GM18526 (cell line): ENCODE results near the gene MED13L.

Experiments
- POLR2A ChIP-seq: IDR thresholded peaks from 3 replicates; pipeline ENCODE4 v1.6.1; 2011; ENCODE audit not compliant: insufficient read length; ENCODE audit errors: extremely low read depth

The MED13L gene

DNA sequence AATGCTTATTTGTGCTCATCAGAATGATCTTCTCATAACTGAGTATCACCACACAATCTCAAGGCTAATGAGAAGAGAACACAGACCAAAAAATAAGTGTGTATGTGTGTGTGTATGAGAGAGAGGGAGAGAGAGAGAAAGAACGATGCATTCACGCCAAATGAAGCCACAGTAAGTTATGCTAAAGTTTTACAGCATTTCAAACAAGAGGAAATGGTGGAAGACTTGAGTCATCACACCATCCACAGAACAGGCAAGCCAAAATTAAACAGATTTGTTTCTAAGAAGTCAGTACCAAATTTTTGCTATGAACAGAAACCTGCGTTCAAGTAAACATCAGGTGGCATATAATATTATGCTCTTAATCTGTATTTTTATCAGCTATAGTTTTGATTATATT lies 141.2 kb downstream of the MED13L start:
- no peak for TF ChIP-seq POLR2A

GRCh38 chr12:116135209-116135930 lies 142.1 kb downstream of the MED13L start:
- TF ChIP-seq POLR2A: no peak

DNA sequence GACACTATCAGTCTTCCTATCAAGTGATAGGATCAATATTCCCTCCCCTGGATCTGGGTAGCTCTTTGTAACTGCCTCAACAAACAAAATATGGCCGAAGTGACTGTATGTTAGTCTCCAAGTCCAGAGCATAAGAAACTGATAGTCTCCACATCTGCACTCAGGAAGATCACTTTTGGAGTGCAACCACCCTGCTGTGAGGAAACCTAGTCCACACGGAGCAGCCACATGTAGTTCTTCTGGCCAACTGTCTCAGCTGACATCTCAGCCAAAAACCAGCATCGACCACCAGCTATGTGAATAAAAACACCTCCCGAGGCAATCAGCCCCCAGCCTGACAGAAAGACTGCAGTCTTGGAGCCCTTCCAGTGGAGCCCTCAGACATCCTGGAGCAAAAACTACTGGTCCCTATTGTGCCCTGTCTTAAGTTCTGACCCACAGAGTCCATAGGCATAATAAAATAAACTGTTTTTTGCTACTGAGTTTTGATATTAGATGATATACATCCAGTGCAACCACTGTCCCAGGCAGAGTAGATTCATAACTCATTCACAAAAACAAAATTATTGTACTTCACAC lies 143.8 kb downstream of the MED13L start:
- TF ChIP-seq POLR2A: no peak

DNA sequence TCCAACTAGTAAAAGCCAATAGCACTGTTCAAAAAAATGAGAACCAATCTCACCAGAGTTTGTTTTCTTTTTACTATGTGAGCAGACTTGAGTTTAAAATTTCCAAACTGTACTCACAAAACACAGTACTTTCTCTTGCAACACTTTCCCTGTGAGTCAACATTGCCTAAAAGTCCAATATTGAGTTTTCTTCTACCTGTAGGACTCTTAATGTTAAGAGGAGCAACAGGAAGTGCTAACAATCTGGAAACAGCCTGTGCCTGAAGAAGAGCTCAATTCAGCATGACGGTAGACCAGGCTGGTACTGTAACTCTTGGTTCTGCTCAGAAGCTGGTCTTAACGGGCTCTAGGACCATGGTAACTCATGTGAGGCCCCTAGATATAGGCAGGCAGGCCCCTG lies 144.3 kb downstream of the MED13L start:
- no peak for TF ChIP-seq POLR2A

GRCh38 chr12:116131176-116131575 lies 146.3 kb downstream of the MED13L start:
- no peak for TF ChIP-seq POLR2A

DNA sequence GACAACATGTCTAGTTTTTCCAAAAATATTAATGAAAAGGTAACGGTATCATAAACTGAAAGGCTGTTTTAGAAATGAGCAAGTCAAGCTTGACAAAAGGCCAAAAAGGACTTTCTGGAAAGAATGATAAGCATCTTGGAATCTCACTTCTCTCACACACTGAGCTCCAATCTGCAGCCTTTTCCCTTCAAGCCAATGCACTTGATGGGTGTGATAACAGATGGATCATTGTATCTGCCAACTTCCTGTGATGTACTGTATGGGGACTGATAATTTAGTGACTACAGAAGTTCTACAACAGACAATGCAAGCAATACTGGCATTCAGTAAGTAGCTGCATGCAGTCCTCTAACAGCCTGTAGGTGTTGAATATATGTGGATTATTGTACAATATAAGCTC lies 147.1 kb downstream of the MED13L start:
- no peak for TF ChIP-seq POLR2A

DNA sequence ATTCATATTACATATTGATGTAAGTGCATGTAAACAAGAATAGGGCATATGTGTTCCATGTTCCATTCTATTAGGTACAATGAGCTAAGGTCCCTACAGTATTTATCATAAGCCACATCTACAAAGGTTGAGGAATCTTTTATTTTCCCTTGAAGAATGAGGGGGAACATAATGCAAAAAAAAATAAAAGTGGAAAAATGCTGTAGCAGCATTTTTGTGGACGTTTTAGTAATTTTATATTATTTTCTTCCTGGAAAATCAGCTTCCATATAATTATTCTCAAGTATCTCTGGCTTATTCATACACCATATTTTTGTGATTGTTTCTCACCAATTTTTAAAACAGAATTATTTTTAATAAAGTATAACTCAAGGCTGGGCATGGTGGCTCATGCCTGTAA lies 148.7 kb downstream of the MED13L start:
- TF ChIP-seq POLR2A: no peak

GRCh38 chr12:116127859-116128258 lies 149.6 kb downstream of the MED13L start:
- no peak for TF ChIP-seq POLR2A

DNA sequence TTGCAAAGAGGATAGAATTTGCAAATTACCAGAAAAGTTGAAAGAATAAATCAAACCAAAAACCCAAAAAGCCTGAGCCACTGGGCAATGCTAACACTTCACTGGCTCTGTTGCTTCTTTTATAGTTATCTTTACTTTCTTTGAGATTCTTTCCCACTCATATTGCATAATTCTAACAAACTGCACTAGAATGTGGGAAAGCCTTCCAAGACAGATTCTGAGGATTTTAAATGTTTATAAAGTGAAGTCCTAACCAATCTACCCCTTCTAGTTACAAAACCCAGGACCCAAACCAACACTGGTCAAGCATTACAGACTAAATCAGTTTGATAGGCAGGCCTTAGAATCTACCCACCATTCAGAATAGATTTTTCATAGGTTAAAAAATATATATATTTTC lies 150.9 kb downstream of the MED13L start:
- no peak for TF ChIP-seq POLR2A

DNA sequence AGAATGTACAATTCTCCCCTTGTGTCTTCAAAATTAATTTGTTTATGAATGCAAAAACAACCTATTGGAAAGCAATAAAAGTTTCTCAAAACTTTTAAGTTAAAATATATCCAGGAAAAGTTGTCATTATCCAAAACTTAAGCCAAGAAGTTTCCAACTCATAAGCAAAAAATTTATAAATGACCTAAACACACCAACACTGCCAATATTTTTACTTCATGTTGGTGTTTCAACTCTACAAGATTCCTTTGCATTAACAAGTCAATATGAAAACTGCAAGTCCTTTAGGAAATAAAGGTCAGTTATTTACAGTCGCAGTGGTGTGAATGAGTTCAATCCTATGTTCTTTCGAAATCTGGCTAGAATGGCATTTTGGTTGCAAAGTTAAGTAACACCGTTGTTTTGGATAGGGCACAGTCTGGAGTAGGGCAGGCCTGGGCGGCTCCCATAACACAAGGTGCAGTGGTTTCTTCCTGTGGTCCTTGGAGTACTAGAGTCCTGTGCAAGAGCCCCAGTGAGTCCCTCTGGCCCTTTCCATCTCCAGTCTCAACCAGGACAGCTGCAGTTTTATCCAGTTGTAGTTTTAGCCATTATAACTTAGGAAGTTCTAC lies 151.4 kb downstream of the MED13L start:
- no peak for TF ChIP-seq POLR2A

- TF ChIP-seq POLR2A: no peak
These were observed 152.4 kb downstream of the MED13L start for GRCh38 chr12:116125084-116125483.

DNA sequence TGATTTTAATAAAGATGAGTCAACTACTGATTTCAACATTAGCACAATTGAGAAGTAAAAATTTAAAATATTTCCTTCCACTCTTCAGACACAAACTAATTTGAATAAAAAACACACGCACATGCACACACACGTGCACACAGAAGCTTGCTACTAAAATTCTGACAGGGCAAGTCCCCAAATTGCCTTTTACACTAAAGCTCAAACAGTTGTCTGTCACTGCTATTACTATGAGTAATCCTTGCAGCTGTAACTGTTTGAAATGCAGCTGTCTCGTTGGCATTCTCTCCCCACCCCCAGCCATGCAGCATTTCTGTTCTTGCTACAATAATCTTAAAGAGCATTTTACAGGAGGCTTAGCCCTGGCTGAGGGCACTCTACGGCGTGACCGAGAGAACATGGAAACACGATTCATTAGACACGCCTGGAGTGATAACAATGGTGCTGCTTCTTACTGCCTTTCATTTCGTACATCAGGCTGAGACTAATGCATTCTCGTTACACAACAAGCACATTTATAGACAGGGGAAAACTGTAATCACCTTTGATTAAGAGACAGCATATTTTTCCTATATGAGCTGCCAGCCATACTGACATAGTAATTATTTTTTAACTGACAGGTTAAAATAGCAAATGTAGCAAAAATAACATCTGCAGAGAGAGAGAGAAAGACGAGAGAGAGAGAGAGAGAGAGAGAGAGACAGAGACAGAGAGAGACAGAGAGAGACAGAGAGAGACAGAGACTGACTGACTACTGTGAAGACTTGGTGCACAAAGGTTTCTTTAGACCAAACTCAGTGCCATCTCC lies 153.8 kb downstream of the MED13L start:
- no peak for TF ChIP-seq POLR2A

- no peak for TF ChIP-seq POLR2A
These were observed 154.9 kb downstream of the MED13L start for GRCh38 chr12:116122628-116123027.

DNA sequence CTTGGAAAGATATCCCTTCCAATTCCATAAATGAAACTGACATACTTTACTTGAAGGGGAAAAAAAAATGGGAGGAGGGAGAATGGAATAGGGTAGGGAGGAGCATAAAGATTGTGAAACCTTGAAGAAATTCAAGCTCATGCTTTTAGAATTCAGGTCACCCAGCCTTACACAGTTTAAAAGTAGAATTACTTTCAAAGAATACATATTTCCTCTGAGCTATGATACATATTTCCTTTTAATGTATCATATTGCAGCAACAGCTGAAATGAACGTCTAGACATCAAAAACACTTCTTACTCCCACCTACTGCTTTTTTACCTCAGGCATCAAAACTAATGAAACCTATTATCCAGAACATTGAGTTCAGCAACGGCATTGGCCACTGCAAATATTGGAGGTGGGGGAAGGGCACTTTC lies 156.0 kb downstream of the MED13L start:
- TF ChIP-seq POLR2A: no peak

DNA sequence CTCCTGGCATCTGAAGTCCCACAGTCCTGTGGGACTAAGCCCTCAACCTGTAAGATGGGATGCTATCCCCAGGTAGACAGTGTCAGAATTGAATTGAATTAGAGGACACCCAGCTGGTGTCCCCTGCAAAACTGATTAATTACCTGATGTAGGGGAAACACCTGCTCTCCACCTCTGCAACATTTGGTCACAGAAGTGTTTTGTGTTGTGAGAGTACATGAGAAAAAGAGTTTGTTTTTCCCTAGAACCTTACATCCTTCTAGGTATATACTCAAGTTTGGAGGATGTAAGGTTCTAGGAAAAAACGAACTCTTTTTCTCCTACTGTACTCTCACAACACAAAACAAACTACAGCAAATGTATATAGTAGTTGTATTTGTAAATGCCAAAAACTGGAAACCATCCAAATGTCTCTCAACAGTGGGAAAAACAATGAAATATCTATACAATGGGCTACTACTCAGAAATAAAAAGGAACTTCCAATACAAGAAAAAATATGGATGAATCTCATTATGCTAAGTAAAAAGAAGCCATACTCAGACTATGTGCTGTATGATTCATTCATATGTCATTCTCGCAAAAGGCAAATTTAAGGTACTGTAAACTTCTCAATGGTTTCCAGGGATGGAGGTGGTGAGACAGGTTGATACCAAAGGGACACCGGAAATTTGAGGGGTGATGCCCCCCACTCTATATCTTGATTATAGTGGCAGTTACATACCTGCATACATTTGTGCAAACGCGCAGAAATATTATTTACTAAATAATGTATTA lies 160.7 kb downstream of the MED13L start:
- no peak for TF ChIP-seq POLR2A
